Measurements from ENCODE around the gene FUT4.

GRCh38 chr11:94577841-94578240 is 34.1 kb downstream of the FUT4 start:
- TF ChIP-seq CTCF (IDR thresholded peaks at IDR 0.05) (no peak), POLR2A (IDR thresholded peaks at IDR 0.05) (no peak)

All from stomach (tissue), 4 donors.